Common myeloid progenitor, CD34-positive (primary cell): ENCODE data around the gene STAT6.

ENCODE experiments used
- CTCF ChIA-PET: fragments of 350-600 bp; sonication (Branson Sonifier 250); formaldehyde crosslinking; loops from one replicate; lab custom pipeline; 2021; ENCODE audit warnings: antibody characterized with exemption; lab: Charles Lee
- POLR2A ChIA-PET: fragments of 350-600 bp; sonication (Branson Sonifier 250); formaldehyde crosslinking; loops from one replicate; lab custom pipeline; 2021; ENCODE audit warnings: antibody characterized with exemption; lab: Charles Lee
- DNase-seq, 3 donors: peaks; one replicate each; pipeline versions ENCODE4 v3.0.0 to v3.0.0-alpha.2; 2013
- H3K27ac ChIP-seq, 2 experiments: 1 replicate in 1 of 2; 2 replicates in 1 of 2; pipeline ENCODE4 v1.7.0; 2013; ENCODE audit warnings: inconsistent platforms in 2 of 2, low read length in 2 of 2, mild to moderate bottlenecking in 2 of 2, low read depth in 1 of 2, moderate library complexity in 1 of 2; ENCODE audit not compliant: severe bottlenecking in 2 of 2, insufficient read depth in 1 of 2, poor library complexity in 1 of 2
- H3K27me3 ChIP-seq, 5 experiments: replicated peaks in 2 of 5; 1 replicate in 3 of 5; 2 replicates in 2 of 5; pipeline versions ENCODE4 v1.6.1 to v1.7.0; 2013; ENCODE audit warnings: low read length in 4 of 5, mild to moderate bottlenecking in 2 of 5, moderate library complexity in 2 of 5, inconsistent platforms in 1 of 5; ENCODE audit not compliant: insufficient read depth in 5 of 5, control insufficient read depth in 4 of 5
- H3K36me3 ChIP-seq, 4 experiments: 1 replicate in 2 of 4; 2 replicates in 2 of 4; pipeline versions ENCODE4 v1.6.1 to v1.7.0; 2013; ENCODE audit warnings: low read length in 3 of 4, control low read depth in 1 of 4, mild to moderate bottlenecking in 1 of 4; ENCODE audit not compliant: control insufficient read depth in 4 of 4, insufficient read depth in 4 of 4
- H3K4me1 ChIP-seq, 4 experiments: 1 replicate in 3 of 4; 2 replicates in 1 of 4; pipeline versions ENCODE4 v1.6.1 to v1.7.1; 2013; ENCODE audit warnings: low read length in 3 of 4, mild to moderate bottlenecking in 3 of 4, control low read depth in 1 of 4, inconsistent platforms in 1 of 4, moderate library complexity in 1 of 4; ENCODE audit not compliant: control insufficient read depth in 4 of 4, insufficient read depth in 4 of 4; ENCODE audit errors: control extremely low read depth in 1 of 4
- H3K4me3 ChIP-seq, 7 experiments: 1 replicate in 4 of 7; 2 replicates in 3 of 7; pipeline versions ENCODE4 v1.5.1 to v1.7.0; 2013; ENCODE audit warnings: mild to moderate bottlenecking in 7 of 7, low read length in 6 of 7, moderate library complexity in 6 of 7, inconsistent platforms in 2 of 7, low read depth in 2 of 7, control low read depth in 1 of 7; ENCODE audit not compliant: insufficient read depth in 4 of 7, control insufficient read depth in 1 of 7; ENCODE audit errors: extremely low read depth in 1 of 7
- H3K9me3 ChIP-seq, 5 experiments: 1 replicate in 4 of 5; 2 replicates in 1 of 5; pipeline versions ENCODE4 v1.6.1 to v1.7.1; 2013; ENCODE audit warnings: low read length in 4 of 5, mild to moderate bottlenecking in 2 of 5, inconsistent platforms in 1 of 5, low read depth in 1 of 5, moderate library complexity in 1 of 5; ENCODE audit not compliant: control insufficient read depth in 4 of 5, insufficient read depth in 2 of 5; ENCODE audit errors: control extremely low read depth in 1 of 5
- WGBS: methylation state at CpG from one replicate; pipeline ENCODE4 v1.1.5; 2013; ENCODE audit not compliant: insufficient coverage; 5-methylcytosine and 5-hydroxymethylcytosine counted together

Gene STAT6

DNA sequence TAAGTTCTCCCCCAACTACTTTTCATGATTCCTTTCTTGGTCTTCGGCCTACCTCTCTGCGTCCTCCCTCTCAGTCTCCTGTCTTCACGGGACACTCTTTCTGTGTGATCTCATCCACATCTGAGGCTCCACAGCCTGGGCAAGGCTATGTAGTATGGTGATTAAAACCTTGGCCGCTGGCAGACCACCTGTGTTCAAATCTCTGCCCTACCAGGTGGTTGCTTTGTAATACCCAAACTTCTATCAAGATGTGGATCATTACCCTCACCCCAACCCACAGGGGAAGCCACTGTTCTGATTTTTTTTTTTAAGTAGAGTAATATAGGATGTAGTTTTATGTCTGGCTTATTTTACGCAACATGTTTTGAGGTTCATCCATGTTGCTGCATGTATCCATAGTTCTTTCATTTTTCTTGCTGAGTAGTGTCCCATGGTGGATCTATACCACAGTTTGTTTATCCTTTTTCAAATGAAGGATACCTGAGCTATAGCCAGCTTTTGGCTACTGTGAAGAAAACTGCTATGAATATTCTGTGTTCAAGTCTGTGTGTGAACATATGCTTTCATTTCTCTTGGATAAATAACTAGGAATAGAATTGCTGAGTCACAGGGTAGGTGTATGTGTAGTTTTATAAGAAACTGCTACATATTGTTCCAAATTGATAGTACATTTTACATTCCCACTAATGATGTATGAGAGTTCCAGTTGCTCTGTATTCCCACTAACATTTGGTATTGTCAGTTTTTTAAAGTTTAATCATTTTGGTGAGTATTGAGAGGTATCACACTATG, 8.3 kb upstream of the STAT6 start:
- CTCF ChIA-PET = interaction anchor here (0.6 to 19.8 kb wide), 8 partner anchors 8 to 124 kb away, joined by 3 to 399 read pairs (median 6); partner anchors contain the start of gene STAT6
- Histone ChIP-seq H3K4me1 (peaks cover 0 to 4% (median 0%) of the 10 kb centered on the region in 4 experiments), H3K27me3 (peaks cover 0 to 4% (median under 1%) of the 10 kb centered on the region in 5 experiments), H3K27ac (no peak overlapping the region), H3K36me3 (no peaks in the 10 kb centered on the region), H3K9me3 (no peaks in the 10 kb centered on the region), H3K4me3 (no peak overlapping the region)
- no peak for DNase-seq
- 100% methylated on average over 3 of the region's 5 CpGs for WGBS
- POLR2A ChIA-PET = no interaction called here

DNA sequence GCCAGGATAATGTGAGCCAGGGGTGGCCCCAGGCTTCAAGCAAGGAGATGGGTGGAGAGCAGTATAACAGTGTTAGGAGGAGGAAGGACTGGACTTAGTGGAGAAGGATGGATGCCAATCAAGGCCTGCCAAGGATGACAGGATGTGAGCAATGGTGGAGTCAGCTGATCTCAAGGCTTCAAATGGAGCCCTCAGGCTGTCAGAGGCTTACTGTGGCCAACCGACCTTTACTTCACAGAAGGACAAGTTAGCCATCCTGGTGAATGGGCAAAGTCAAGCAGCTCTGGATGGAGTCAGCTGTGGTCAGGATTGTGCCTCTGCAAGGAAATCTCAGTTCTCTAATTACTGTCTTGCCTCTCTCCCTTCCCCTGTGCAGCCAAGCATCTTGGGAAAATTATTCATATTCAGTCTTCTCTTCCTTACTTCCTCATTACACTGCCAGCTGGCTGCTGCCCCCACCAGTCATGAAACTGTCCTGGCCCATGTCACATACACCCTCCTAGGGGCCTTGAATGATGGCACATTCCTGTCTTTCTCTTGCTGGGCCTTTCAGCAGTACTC, 7.6 kb upstream of the STAT6 start:
- H3K4me1 ChIP-seq = peaks cover 0 to 4% (median 0%) of the 10 kb centered on the region in 4 experiments
- H3K36me3 ChIP-seq = no peaks in the 10 kb centered on the region
- 86% methylated on average over 1 of the region's 1 CpG for WGBS
- POLR2A ChIA-PET = interaction anchor here (0.5 kb wide), 1 partner anchor 495 kb away, joined by 4 read pairs; no protein-coding TSS in a partner anchor
- H3K9me3 ChIP-seq = no peaks in the 10 kb centered on the region
- H3K4me3 ChIP-seq = no peak overlapping the region
- H3K27me3 ChIP-seq = peaks cover 0 to 3% (median 0%) of the 10 kb centered on the region in 5 experiments
- H3K27ac ChIP-seq = no peak overlapping the region
- peak in 2 of 3 donors; percentile 33 to 39 for DNase-seq
- CTCF ChIA-PET = interaction anchor here (1.4 to 19.8 kb wide), 6 partner anchors 8 to 124 kb away, joined by 3 to 399 read pairs (median 6); no protein-coding TSS in a partner anchor

DNA sequence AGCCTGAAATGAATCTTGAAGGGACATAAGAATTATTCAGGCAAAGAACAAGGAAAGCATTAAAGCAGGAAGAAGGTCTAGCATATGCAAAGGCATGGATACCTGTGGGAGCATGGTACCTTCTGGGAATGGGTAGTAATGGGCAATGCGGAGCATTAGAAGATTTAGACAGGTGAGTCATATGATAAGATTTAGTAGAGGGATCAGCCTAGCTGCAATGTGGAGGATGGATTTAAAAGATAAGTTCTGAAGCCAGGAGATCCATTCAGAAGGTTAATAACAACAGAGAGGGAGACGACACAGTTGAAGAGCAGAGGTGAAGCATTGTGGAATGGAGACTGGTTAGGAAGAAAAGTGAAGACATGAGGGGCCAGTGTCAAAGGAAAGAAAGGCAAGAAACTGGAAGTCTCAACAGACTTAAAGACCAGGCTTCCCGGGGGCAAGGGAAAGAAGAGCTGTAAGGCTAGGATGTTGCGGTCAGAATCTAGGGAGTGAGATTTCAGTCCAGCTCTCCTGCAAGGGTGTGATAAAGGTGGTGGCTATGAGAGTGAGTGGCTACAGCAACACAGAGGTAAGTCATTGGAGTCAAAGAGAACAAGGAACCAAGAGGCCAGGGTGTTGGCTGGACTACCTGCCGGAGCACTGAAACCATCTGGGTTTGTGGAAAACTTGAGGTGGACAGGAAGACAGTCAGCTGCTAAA, 5.6 kb upstream of the STAT6 start:
- no peak for DNase-seq
- Histone ChIP-seq H3K4me1 (peaks cover 0 to 16% (median 10%) of the 10 kb centered on the region in 4 experiments), H3K4me3 (no peak overlapping the region), H3K27ac (no peak overlapping the region), H3K27me3 (peaks cover 0 to 3% (median 0%) of the 10 kb centered on the region in 5 experiments), H3K9me3 (no peaks in the 10 kb centered on the region), H3K36me3 (no peaks in the 10 kb centered on the region)
- whole genome bisulfite sequencing = 93% methylated on average over 3 of the region's 5 CpGs
- POLR2A ChIA-PET = no interaction called here
- CTCF ChIA-PET = interaction anchor here (0.8 to 19.8 kb wide), 12 partner anchors 8 to 70 kb away, joined by 3 to 399 read pairs (median 6); no protein-coding TSS in a partner anchor

DNA sequence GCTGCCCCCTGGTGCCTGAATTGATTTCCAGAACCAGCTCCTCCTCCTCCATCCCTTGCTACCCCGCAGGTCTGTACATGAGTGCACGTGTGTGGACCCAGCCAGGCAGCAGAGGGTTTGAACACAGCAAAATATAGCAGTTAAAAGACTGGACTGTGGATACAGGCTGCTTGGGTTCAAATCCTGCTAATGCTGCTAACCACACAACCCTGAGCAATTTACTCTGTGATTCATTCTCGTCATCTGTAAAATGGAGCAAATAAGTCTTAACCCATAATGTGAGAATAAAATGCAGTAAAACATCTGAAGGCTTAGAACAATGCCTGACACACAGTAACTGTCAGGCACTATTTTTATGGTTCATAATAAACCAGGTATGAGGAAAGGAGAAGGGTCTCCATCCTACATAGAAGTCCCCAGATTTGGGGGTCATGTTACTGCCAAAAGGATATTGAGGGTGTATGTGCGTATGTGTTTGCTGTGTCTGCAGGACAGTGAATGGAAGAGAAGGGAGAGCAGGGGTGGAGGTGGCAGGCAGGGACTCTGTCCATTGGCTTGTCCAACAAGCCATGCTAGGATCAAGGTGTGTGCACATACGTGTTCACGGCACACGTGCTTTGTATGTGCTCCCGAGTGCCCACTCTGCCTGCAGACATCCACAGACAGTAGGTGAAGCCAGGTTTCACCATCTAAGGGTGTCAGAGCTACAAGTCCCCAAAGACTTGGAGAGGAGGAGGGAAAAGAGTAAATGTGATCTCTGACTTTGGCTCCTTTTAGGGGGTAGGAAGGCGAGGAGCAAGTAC, 1.5 kb upstream of the STAT6 start:
- H3K36me3 ChIP-seq = peaks cover 0 to 10% (median 6%) of the 10 kb centered on the region in 4 experiments
- H3K9me3 ChIP-seq = no peaks in the 10 kb centered on the region
- H3K4me3 ChIP-seq = peak overlapping the region in 5 of 7 experiments; percentile 86 to 98 (median 90)
- ChIA-PET CTCF (interaction anchor here (1.0 to 27.7 kb wide), 26 partner anchors 9 to 368 kb away, joined by 3 to 835 read pairs (median 6); partner anchors contain the start of genes LRP1 and NEMP1), POLR2A (interaction anchor here (0.6 to 3.5 kb wide), 9 partner anchors 10 to 387 kb away, joined by 3 to 42 read pairs (median 5); partner anchors contain the start of genes NAB2, NACA and NEMP1)
- peaks cover 6 to 37% (median 30%) of the 10 kb centered on the region in 4 experiments for H3K4me1 ChIP-seq
- WGBS = 78% methylated on average over 4 of the region's 9 CpGs
- peak overlapping the region in 1 of 2 experiments; percentile 95 for H3K27ac ChIP-seq
- H3K27me3 ChIP-seq = peaks cover 0 to 3% (median 0%) of the 10 kb centered on the region in 5 experiments
- no peak for DNase-seq

DNA sequence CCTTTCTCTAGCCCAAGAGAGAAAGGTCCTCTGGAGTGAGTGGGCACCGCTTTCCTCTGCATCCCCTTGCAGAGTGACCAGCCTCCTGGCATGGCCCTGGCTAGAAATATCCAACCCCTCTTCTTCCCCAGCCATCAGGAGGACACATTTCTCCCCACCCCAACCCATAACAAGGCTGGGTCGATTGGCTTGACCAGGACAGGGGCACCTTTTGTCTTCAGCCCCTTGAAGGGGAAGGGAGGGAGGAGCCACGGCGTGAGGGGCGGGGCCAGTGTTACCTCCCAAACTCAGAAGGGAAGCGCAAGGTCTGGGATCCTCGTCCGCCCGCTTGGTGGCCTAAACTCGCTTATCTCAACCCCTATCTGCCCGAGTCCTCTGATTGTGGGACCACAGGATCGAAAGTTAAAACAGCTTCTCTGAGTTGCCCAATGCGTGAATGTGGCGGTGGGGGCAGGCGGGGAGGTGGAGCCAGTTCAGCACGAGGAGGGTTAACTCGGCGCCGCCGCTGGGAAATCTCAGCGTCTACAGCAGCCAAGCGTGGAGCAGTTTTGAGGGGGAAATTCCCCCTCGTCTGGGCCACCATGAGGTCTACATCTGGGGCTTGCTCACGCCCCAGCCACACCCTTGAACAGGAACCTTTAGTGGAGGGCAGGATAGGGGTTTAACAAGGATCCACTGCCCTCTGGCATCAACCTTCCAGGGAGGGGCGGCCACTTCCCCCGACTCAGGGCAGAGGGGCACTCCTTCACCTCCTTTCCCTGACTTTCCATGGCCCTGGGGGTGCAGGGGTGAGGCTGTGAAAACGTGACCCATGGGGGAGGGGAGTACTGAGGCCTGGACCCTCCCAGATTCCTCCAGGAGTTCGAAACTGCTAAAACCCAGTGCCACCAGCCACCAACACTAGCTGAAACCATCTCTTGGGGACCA, 795 bp downstream of the STAT6 start:
- H3K36me3 ChIP-seq = peaks cover 8 to 33% (median 29%) of the 10 kb centered on the region in 4 experiments
- no peaks in the 10 kb centered on the region for H3K27me3 ChIP-seq
- ChIA-PET CTCF (interaction anchor here (0.9 to 27.7 kb wide), 11 partner anchors 12 to 109 kb away, joined by 3 to 835 read pairs (median 13); partner anchors contain the start of gene NEMP1), POLR2A (interaction anchor here (0.6 to 3.5 kb wide), 5 partner anchors 18 to 57 kb away, joined by 3 to 42 read pairs (median 4); partner anchors contain the start of gene NAB2)
- peaks cover 6 to 37% (median 30%) of the 10 kb centered on the region in 4 experiments for H3K4me1 ChIP-seq
- 3% methylated on average over 24 of the region's 28 CpGs for WGBS
- no peaks in the 10 kb centered on the region for H3K9me3 ChIP-seq
- H3K4me3 ChIP-seq = peak overlapping the region; percentile 72 to 98 (median 90)
- peak overlapping the region; percentile 85 to 95 for H3K27ac ChIP-seq
- DNase-seq = peak; percentile 54 to 73 (median 64)
